GM12872 (cell line): ENCODE data around the gene ENPP1.

Experiments used
- TF ChIP-seq, protein P1 (sequence below): IDR thresholded peaks from 3 replicates; pipeline ENCODE4 v1.5.1; 2011; ENCODE audit warnings: low read depth, mild to moderate bottlenecking, low read length, moderate library complexity; ENCODE audit not compliant: insufficient read depth

ENPP1 gene

DNA sequence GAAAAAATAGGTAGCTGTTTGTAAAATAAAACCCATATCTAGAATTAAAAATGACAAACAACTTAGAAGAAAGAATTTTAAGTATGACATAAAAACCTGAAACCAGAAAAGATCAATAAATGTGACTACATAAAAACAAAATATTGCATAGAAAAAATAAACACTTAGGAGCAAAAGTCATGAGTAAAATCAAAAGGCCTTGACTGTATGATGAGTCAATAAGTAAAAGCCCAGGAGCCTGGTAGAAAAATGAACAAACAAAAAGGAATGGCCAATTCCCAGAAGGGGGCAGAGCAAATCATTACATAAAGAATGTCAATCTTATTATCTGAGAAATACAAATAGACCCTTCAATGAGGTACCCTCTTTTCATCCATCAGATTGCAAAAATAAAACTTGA lies 20.7 kb upstream of the ENPP1 start:
- TF ChIP-seq, protein P1, sequence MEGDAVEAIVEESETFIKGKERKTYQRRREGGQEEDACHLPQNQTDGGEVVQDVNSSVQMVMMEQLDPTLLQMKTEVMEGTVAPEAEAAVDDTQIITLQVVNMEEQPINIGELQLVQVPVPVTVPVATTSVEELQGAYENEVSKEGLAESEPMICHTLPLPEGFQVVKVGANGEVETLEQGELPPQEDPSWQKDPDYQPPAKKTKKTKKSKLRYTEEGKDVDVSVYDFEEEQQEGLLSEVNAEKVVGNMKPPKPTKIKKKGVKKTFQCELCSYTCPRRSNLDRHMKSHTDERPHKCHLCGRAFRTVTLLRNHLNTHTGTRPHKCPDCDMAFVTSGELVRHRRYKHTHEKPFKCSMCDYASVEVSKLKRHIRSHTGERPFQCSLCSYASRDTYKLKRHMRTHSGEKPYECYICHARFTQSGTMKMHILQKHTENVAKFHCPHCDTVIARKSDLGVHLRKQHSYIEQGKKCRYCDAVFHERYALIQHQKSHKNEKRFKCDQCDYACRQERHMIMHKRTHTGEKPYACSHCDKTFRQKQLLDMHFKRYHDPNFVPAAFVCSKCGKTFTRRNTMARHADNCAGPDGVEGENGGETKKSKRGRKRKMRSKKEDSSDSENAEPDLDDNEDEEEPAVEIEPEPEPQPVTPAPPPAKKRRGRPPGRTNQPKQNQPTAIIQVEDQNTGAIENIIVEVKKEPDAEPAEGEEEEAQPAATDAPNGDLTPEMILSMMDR = no peak

DNA sequence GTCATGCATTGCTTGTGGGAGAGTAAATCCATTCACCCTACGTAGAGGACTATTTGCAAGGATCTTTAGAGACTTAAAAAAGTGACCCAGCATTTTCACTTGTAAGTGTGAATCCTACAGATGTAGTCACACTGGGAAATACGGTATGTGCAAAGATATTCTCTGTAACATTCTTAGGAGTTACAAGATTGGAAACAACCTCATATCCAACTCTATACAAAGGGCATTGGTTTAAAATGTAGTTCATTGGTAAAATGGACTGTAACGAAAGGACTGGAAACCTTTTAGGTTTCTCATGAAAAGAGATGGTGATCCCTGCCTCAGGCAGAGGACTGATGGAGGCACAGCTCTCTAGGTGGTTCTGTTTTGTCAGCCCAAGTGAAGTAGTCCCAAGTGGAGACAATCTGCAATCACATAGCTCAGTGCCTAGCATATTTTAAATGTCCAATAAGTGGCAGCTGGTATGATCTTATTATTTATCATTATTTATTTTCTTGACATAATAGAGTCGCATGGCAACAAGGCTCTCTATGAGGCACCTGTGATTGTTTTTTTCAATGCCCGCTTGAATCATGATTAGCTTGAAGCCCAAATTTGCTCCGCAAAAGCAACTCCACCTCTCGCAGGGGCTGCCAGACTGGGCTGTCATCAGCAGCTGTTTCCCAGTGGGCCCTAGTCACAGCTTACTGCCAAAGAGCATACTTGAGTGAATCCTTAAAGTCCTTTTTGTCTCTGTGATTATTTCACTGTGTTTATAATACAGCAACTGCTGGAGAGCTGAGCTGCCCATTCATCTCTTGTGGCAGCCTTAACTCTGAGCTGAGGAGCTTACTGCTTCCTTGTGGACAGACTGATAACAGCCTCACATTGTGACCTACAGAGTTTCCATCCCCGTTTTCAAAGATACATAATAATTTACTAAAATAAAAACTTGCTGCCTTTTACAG lies 19.8 kb upstream of the ENPP1 start:
- TF ChIP-seq, protein P1 = no peak

DNA sequence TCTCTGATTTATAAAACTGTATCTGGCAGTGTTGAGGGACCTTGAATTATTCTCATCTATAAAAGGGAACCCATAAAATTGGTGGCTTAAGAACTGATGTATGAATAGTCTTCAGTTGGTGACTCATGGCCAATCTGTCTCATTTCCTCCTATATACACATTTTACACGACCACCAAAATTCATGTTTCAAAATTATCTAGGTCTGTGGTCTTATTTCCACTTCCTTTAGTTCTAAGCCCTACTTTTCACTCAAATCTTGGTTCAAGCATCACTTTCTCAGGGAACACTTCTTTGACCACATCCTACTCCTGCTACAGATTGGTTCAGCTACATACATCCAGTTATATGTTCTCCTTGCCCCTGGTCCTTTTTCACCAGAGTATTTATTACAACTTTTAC lies 18.6 kb upstream of the ENPP1 start:
- TF ChIP-seq, protein P1 = no peak

DNA sequence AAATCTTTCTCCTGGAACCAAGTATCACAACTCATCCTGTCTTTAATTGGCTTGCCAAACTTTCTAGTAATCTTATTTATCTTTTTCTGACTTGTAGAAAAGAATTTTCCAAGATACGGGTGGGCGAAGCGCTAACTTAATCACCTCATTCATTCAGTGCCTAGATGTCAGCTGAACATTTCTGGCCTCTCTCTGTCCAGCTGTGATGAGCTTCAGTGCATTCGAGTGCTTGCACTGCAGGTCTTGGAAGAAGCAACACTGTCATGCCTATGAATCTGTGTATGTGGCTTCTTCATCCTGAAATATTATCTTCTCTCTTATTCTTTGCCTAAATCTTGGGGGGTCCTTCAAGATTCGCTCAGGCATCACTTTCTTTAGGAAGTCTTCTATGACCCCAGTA lies 16.3 kb upstream of the ENPP1 start:
- TF ChIP-seq, protein P1 = no peak

DNA sequence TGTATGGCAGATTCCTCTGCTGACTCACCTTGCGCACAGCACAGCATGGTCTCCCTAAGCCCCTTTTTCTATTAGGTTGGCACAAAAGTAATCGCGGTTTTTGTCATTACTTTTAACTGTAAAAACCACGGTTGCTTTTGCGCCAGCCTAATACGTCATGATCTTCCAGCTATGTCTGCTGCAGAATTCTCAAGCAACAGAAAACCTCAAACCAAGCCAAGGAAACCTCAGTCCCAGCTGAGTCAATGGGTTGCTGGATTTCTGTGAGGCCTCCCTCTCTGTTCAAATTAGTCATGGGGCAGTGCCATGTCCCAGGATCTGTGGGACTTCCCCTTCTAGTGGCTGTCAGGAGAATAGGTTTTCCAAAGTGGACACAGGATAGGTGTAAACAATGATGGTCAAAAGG lies 15.7 kb upstream of the ENPP1 start:
- TF ChIP-seq, protein P1 = no peak

DNA sequence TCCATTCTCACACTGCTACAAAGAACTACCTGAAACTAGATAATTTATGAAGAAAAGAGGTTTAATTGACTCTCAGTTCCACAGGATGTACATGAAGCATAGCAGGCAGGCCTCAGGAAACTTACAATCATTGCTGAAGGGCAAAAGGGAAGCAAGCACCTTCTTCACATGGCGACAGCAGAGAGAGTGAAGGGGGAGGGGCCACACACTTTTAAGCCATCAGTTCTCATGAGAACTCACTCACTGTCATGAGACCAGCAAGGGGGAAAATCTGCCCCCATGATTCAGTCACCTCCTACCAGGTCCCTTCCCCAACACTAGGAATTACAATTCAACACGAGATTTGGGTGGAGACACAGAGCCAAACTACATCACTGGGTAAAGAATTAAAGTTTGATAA lies 12.5 kb upstream of the ENPP1 start:
- TF ChIP-seq, protein P1 = no peak

DNA sequence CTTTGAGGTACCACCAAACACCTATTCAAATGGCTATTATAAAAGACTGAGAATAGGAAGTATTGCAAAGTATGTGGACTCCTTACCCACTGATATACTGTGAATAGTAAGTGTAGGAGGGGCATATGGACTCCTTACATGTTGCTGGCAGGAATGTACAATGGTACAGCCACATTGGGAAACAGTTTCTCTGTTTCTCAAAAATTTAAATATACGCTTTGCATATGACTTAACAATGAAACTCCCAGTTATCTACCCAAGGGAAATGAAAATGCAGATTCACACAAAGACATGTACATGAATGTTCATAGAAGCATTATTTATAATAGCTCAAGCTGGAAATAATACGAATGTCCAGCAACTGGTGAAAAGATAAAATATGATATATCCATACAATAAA lies 5.5 kb upstream of the ENPP1 start:
- TF ChIP-seq, protein P1 = no peak
